ENCODE results near the gene ALK.

DNA sequence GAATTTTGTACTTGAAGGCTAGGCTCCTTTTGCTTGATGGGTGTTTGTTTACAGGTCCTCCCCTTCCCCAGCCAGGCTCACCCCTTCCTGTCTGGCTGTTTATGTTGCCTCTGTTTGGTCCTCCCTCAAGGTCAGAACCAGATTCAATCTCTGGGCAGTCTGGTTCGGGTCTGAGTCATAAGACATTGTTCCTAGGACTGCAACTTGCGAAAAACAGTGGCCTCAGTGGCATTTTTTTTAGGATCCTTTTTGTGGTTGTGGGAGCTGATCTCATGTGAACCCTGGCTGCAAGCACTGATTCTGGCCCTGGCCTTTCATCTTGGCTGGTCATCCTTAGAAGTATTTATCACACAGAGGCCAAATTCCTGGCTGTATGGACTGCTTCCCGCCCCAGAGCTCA is 435.8 kb downstream of the ALK start:
- TF ChIP-seq, protein P1, sequence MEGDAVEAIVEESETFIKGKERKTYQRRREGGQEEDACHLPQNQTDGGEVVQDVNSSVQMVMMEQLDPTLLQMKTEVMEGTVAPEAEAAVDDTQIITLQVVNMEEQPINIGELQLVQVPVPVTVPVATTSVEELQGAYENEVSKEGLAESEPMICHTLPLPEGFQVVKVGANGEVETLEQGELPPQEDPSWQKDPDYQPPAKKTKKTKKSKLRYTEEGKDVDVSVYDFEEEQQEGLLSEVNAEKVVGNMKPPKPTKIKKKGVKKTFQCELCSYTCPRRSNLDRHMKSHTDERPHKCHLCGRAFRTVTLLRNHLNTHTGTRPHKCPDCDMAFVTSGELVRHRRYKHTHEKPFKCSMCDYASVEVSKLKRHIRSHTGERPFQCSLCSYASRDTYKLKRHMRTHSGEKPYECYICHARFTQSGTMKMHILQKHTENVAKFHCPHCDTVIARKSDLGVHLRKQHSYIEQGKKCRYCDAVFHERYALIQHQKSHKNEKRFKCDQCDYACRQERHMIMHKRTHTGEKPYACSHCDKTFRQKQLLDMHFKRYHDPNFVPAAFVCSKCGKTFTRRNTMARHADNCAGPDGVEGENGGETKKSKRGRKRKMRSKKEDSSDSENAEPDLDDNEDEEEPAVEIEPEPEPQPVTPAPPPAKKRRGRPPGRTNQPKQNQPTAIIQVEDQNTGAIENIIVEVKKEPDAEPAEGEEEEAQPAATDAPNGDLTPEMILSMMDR (IDR thresholded peaks at IDR 0.05): no peak
- TF ChIP-seq POLR2AphosphoS5 (IDR thresholded peaks at IDR 0.05; ENCODE audit: low read depth, low read length): no peak
- TF ChIP-seq EZH2phosphoT487 (IDR thresholded peaks at IDR 0.05; ENCODE audit: borderline replicate concordance, low read depth): no peak
- TF ChIP-seq YY1 (IDR thresholded peaks at IDR 0.05; ENCODE audit: low read depth): no peak
- TF ChIP-seq TAF1 (IDR thresholded peaks at IDR 0.05; ENCODE audit: borderline replicate concordance, low read depth, low read length): no peak
- no peak for TF ChIP-seq RAD21 (IDR thresholded peaks at IDR 0.05; ENCODE audit: low read length)
- TF ChIP-seq GABPA (IDR thresholded peaks at IDR 0.05; ENCODE audit: low read depth): no peak
- TF ChIP-seq, protein P2, sequence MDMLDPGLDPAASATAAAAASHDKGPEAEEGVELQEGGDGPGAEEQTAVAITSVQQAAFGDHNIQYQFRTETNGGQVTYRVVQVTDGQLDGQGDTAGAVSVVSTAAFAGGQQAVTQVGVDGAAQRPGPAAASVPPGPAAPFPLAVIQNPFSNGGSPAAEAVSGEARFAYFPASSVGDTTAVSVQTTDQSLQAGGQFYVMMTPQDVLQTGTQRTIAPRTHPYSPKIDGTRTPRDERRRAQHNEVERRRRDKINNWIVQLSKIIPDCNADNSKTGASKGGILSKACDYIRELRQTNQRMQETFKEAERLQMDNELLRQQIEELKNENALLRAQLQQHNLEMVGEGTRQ (IDR thresholded peaks at IDR 0.05; ENCODE audit: borderline replicate concordance, low read depth, low read length): no peak
- TF ChIP-seq MXI1 (IDR thresholded peaks at IDR 0.05; ENCODE audit: low read depth, low read length): no peak
